Measurements from ENCODE around the gene EXOSC3.
A peak's percentile ranks its signal among the peaks of the same experiment; 100 is the strongest.

The EXOSC3 gene

DNA sequence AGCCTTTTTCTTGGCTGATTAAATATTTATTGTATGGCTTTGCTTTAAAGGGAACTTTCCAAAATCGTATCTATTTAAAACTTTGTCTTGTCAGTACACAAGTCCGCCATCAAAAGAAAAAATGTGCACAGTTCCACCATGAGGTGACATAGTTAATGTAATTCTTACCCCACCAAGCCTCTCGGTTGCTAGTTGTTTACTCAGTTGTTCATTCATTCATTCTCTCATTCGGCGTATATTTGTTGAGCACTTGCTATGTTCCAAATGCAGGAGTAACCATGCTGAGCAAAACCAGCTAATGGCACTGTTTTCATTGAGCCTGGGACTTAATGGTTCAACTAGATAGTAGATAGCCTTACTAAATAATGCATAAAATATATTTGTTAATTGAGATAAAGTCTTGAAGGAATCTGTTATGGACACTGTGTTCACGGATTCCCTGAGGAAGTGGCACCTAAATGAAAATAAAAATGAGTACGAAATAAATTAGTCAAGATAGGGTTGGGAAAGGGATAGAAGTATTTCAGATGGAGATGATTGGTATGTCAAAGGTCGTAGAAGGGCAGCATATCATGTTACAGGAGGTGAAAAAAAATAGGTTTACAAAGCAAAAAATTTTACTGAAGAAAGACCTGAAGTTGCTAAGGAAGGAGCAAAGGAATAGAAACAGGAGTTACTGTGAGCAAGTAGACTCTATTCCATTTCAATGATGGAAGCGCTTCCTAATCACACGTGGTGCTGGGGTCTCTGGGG, 17.3 kb upstream of the EXOSC3 start (continued):
- TF ChIP-seq, protein P1, sequence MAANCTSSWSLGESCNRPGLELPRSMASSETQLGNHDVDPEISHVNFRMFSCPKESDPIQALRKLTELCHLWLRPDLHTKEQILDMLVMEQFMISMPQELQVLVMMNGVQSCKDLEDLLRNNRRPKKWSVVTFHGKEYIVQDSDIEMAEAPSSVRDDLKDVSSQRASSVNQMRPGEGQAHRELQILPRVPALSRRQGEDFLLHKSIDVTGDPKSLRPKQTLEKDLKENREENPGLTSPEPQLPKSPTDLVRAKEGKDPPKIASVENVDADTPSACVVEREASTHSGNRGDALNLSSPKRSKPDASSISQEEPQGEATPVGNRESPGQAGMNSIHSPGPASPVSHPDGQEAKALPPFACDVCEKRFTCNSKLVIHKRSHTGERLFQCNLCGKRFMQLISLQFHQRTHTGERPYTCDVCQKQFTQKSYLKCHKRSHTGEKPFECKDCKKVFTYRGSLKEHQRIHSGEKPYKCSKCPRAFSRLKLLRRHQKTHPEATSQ (tag by site-specific recombination; IDR thresholded peaks at IDR 0.05), result no peak
- TF ChIP-seq MYNN (tag by site-specific recombination; IDR thresholded peaks at IDR 0.05; ENCODE audit: borderline replicate concordance) (no peak), TRIM28 (IDR thresholded peaks at IDR 0.05; ENCODE audit: borderline replicate concordance, low read length) (0 out of 2 replicates have a peak, but pooled peaks have one; percentile 12), ZNF639 (tag by site-specific recombination; IDR thresholded peaks at IDR 0.05) (no peak)

DNA sequence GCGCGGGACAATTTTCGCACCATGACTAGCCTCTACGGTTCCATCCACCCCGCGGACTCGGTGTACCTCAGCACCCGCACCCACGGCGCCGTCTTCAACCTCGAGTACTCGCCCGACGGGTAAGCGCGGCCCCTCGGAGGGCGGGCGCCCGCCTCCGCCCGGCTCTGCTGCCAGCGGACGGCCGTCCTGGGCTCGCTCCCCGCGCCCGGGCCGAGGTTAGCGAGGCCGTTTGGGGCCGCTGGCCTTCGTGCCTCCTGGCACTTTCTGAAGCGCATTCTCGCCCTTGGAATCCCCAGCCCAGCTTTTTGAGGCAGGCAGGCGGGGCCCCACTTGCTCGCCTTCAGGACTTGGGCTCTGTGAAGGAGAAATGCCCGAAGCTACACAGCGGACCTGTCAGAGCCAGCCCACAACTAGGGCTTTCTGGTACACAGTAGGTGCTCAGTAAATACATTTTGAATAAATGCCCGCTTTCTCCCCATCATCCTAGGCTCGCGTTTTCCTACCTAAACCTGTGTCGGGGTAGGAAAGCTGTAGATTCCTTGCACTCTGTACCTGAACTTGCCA, 16.5 kb upstream of the EXOSC3 start:
- CTCF ChIA-PET, result no interaction called here

More for the DNA sequence above, 16.5 kb upstream of the EXOSC3 start:
- TF ChIP-seq ZNF610 (tag by site-specific recombination; IDR thresholded peaks at IDR 0.05; ENCODE audit: borderline replicate concordance) (no peak), ZBTB8A (tag by site-specific recombination; IDR thresholded peaks at IDR 0.05) (0 out of 2 replicates have a peak, but pooled peaks have one; percentile 3), TRIM28 (IDR thresholded peaks at IDR 0.05; ENCODE audit: borderline replicate concordance, low read length) (no peak), KLF16 (tag by site-specific recombination; IDR thresholded peaks at IDR 0.05) (no peak), ZNF664 (tag by site-specific recombination; IDR thresholded peaks at IDR 0.05) (peak; percentile 29; the same call in 1 of the 2 replicates), ZSCAN30 (tag by site-specific recombination; IDR thresholded peaks at IDR 0.05) (peak; percentile 29; the same call in 1 of the 2 replicates), KLF1 (tag by site-specific recombination; IDR thresholded peaks at IDR 0.05) (no peak), ZNF335 (tag by site-specific recombination; conservative IDR thresholded peaks at IDR 0.05) (peak; percentile 9; the same call in 1 of the 2 replicates), ZNF707 (tag by site-specific recombination; IDR thresholded peaks at IDR 0.05) (no peak), ZNF776 (tag by site-specific recombination; IDR thresholded peaks at IDR 0.05; ENCODE audit: borderline replicate concordance) (no peak), ZNF626 (tag by site-specific recombination; IDR thresholded peaks at IDR 0.05) (no peak), ZBTB26 (tag by site-specific recombination; optimal IDR thresholded peaks at IDR 0.05) (peak; percentile 26)
- TF ChIP-seq, protein P2, sequence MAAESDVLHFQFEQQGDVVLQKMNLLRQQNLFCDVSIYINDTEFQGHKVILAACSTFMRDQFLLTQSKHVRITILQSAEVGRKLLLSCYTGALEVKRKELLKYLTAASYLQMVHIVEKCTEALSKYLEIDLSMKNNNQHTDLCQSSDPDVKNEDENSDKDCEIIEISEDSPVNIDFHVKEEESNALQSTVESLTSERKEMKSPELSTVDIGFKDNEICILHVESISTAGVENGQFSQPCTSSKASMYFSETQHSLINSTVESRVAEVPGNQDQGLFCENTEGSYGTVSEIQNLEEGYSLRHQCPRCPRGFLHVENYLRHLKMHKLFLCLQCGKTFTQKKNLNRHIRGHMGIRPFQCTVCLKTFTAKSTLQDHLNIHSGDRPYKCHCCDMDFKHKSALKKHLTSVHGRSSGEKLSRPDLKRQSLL (tag by site-specific recombination; IDR thresholded peaks at IDR 0.05), result no peak
- TF ChIP-seq, protein P3, sequence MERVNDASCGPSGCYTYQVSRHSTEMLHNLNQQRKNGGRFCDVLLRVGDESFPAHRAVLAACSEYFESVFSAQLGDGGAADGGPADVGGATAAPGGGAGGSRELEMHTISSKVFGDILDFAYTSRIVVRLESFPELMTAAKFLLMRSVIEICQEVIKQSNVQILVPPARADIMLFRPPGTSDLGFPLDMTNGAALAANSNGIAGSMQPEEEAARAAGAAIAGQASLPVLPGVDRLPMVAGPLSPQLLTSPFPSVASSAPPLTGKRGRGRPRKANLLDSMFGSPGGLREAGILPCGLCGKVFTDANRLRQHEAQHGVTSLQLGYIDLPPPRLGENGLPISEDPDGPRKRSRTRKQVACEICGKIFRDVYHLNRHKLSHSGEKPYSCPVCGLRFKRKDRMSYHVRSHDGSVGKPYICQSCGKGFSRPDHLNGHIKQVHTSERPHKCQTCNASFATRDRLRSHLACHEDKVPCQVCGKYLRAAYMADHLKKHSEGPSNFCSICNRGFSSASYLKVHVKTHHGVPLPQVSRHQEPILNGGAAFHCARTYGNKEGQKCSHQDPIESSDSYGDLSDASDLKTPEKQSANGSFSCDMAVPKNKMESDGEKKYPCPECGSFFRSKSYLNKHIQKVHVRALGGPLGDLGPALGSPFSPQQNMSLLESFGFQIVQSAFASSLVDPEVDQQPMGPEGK (tag by site-specific recombination; IDR thresholded peaks at IDR 0.05), result no peak
- H3K4me3 ChIP-seq (ENCODE audit: low read depth, low read length), result peak overlapping the region; percentile 55
- H3K4me1 ChIP-seq (ENCODE audit: control insufficient read depth, insufficient read depth, low read length), result no peaks in the 10 kb centered on the region
- peaks cover 0 to 4% of the 10 kb centered on the region in 2 experiments; a peak in 1 of 3 replicates for H3K36me3 ChIP-seq (ENCODE audit: control insufficient read depth in 2 of 2, insufficient read depth in 1 of 2, low read length in 2 of 2)
- POLR2A ChIA-PET, result interaction anchor here (0.9 to 3.6 kb wide), 8 partner anchors 11 to 819 kb away, joined by 3 to 44 read pairs (median 4); partner anchors contain the start of genes ANKRD18A, EXOSC3 and POLR1E
- H3K9me3 ChIP-seq (ENCODE audit: control insufficient read depth, insufficient read depth, low read depth, low read length), result no peaks in the 10 kb centered on the region
- peak overlapping the region; percentile 76 for H3K27ac ChIP-seq (ENCODE audit: extremely low read depth, low read depth, low read length)

All from HEK293 (cell line).